Measurements from ENCODE around the gene MAB21L1.
A peak's percentile ranks its signal among the peaks of the same experiment; 100 is the strongest.

Gene MAB21L1

DNA sequence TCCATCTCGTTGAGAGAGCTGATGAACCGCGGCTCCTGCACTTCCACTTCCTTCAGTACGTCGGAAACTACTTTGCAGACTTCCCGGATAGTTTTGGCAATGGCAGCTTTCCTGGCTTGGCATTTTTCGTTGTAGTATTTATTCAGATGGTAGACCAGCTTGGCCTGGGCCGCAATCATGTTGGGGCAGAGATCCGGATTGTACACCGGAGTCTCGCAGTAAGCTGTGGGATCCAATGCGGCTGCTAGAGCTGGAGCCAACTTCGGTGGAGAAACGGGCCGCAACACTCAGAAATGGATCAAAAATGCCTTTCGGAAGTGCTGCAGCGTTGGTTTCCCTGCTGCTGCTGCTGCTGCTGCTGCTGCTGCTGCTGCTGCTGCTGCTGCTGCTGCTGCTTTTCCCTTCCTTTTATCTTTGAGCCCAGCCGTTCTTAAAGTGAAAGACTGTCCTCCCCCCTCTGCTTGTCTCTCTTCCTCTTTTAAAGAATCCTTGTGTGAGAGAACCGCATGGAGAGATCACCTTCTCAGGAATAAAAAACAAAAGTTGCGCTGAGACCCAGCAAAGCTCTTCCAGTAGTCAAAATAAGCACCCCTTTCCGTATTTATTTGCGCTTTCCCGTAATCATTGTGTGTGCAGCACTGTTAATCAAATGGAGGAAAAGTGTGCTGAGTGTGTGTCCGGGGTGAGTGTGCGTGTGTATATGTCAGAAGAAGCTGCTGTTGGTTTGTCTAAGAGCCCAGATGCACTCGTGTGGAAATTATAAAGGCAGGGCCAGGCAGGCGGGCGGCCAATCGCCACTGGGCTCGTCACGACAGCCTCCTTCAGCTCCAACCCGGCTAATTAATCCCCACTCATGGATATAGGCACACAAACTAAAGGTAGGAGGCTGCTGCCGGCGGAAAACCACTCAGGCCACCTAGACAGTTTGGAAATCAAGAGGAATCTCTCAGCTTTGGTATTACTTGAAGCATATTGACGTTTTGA is at the start of gene MAB21L1:
TSS of gene MAB21L1 (minus strand) at position 730 of the 984 bp plus-strand sequence. CDS start at position 179, 551 bp downstream.
- peak; percentile 53 for DNase-seq (ENCODE audit: low spot score)

DNA sequence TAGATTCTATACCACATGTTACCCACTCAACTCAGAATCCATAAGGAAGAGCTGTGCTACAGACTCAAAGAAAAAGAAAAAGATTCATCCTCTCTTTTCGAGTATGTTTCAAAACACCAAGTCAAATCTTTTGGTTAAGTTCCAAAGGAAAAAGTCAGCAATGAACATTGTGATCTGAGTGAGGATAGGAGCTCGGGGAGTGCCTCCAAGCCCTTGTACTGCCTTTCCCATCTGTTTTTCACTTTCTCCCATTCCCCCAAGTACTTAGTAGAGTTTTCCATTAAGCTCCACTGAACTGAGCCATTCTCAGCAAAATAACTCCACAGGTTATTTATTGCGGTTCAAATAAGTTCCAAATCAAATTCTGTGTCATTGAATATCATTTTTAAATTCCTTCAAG is 47.7 kb upstream of the MAB21L1 start:
- no peak for DNase-seq (ENCODE audit: low spot score)

DNA sequence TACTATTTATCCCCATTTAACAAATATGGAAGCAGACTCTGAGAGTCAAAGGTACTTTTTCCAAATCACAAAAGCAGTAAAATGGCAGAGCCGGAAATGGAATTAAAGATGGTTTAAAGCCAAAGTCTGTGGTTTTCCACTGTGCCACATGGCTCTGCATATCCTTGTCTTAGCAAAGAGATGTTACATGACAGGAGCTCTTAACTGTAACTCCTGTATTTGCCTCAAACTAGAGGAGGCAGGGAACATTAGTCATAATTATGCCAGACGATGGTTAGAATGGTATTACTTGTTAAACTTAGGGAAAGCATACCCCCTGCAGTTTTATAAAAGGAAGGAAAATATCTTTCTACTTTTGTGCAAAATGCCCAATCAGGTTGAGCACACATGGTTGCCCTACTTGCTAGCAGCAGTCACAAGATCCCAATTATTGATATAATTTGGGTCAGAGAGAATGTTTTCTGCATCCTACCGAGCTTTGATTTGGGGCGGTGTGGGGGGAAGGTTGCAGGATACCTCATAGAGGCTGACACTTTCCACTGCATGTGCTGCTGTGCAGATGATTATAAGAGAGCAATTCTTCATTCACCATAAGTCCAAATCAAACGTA is 42.0 kb upstream of the MAB21L1 start:
- DNase-seq (ENCODE audit: low spot score): no peak

DNA sequence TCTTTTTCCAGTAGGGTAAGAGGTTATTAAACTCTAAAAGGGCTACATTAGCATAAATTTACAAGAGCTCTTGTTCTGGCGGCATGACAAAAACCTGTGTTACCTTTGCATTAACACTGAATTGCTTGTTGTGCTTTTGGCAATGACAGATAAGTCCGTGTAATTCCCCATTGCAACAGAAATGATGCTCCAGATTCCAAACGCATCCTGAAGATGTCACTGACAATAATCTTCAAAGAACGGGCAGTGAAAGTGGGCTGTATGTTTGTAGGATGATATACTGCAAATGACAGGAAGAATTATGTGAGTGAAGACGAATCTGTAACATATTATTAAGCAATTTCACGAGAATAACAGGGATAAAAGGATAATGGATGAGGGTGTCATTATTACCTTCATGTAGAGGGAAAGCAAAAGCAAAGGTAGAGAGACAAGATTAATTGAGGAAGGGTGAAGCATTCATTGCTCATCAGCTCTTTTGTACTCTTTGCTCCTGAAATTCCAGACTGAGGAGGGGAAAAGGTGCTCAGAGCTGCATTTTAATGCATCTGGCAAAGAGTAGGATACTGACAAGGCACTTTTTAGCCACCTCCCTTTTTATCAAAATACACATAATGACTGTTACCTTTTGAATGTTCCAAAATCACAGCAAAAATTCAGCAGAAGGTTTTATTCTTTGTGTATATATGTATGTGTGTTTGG is 38.5 kb upstream of the MAB21L1 start:
- no peak for DNase-seq (ENCODE audit: low spot score)

DNA sequence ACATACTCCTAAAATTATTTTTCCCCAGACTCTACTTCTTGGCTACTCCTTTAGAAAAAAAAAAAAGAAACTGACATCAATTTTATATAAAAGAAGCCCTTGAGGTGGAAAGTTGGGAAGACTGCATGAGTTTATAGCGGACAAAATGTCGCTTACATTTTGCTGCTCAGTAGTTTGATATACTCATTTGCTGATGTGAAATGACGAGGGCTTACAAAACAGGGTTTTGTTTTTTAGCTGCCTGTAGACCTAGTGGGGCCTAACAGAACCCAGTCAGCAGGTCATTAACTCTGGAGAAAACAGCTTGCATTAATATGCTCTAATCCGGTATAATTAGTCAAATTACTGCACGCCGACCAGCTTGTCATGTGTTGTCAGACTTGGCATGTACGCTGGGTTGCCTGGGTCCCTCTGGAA is 37.6 kb upstream of the MAB21L1 start:
- DNase-seq (ENCODE audit: low spot score): no peak

DNA sequence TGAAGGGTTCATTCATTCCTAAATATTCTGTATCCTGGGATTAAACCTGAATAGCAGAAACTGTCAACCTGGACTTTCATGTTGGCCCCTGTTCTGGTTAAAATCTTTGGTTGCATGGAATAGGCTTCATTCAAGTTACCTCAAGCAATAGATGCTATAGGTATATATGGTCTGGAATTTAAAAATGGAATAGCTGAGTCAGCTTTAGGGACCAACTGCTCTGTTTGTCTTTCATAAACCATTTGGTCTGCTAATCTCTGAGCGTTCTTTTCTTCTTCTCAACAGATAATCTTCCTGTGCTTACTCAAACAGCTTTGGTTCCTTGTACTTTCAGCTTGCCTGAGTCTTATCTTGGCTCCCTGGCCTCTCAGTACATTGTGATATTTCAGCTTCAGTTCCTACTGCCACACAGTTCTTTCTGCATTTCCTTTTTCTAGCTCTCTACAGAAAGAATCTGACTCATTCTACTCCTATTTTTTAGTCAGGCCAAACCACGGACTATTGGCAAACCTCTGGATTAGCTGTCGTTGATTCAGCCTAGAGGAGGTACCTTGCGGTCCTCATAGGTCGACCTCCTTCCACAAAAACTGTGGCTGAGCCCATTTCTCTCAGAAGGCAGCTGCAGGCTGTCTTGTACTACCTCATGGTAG is 35.9 kb upstream of the MAB21L1 start:
- DNase-seq (ENCODE audit: low spot score): no peak

DNA sequence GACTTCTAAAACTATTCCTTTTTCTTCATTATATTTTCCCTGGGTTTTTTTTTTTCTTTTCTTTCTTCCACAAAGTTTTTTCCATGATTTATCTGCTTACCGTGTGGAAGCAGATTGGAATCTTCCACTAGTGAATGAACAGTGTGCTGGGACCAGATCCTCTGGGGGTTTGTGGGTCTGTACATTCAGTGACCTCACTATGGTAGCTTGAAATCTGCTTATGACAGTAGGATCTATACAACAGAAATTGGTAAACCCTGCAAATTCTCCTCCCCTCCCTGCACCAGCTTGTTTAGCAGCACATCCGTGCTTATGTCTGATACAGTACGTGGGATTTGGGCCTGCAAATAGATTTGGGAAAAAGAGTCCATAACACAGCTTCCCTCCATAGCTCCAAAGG is 26.0 kb upstream of the MAB21L1 start:
- no peak for DNase-seq (ENCODE audit: low spot score)

DNA sequence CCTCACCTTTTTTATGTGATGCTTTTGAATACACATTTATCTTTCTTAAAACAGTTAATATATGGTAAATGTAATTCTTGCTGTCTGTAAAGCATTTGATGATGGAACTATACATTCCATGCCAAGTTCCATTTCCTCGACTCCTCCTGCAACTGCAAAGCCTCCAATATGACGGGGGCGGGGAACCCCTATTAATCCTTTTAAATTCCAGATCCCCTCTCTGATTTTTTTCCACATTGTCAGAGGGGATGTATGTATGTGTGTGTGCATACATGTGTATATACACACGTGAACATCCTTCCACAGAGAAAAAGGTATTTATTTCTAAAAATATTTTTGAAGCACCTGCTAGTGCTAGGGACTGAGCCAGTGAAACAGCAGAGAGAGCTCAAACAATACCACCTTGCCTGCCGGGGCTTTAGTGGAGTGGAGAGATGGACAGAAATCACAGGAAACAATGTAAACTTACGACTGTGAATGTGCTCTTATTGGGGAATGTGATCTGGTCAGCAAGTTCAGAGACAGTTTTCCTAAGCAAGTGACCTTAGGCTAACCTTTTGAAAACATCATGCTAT is 25.3 kb upstream of the MAB21L1 start:
- DNase-seq (ENCODE audit: low spot score): no peak

DNA sequence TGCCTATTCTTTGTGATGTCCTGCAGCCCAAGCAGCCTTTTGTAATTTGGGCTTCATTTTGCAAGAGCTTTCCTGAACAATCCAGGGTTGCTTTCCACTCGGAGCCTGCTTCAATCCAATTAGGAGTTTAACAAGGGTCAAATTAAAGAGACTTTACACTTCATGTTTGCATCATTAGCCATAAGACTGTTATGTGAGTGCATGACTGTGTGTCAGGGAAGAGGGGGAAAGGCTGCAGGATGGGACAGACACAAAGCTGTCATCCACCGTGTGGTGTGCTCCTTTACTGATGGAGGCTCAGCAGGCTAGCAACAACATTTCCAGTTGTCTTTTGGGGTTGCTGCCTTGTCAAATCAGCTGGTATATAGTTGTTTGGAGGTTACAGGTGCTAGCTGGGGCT is 23.7 kb upstream of the MAB21L1 start:
- no peak for DNase-seq (ENCODE audit: low spot score)

DNA sequence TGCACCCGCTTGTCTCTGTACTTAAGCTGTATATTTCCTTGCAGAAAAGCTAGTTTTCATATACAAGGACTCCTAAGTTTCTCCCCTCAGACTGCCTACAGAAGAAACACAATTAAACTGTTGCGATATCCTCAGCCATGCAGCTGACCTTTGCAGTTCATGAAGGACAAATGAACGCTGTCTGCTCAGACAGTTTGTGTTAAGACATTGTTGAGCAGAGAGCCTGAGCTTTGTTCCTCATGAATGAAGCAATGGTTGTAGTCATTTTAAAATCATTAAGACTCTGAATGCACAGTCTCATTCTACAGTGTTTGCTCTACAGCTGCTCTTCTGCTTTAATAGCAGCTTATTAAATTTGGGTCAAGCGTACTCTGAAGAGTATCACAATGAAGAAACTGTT is 23.2 kb upstream of the MAB21L1 start:
- no peak for DNase-seq (ENCODE audit: low spot score)

DNA sequence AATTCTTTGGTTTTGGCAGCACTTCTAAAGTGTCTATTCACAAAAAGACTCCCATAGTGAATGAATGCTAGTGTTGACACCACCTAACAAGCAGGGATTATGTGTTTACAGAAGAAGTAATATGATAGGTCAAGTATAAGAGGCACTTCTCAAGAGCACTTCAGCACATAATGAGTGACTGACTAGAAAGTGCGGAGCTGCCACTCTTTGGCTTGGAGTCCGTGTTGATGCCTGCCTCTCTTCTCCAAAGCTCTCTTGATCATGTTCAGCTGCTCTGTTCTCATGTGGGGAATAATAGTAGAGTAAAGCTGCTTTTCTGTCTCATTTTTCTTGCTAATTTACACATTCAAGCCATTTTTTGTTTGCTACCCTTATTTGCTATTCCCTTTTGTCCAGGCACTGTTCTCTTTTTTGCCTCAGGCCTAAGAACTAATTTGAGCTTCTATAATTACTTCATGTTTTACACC is 22.7 kb upstream of the MAB21L1 start:
- DNase-seq (ENCODE audit: low spot score): no peak

DNA sequence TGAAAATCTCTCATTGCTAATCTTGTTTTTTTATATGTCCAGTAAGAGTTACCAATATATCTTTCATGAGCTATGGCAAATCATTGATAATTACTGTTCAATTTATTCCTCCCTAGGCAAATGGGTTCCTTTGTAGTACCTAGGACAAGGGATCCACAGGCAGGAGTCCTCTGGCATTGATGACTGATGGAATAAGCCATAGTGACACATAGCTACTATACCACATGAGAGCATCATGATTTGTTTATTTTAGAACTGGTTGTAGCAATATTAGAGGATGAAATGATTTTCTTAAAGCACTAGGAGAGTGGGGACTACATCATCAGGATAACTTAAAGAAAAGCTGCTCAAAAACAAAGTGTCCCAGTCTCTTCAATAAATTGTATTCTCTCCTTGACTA is 21.7 kb upstream of the MAB21L1 start:
- DNase-seq (ENCODE audit: low spot score): no peak

DNA sequence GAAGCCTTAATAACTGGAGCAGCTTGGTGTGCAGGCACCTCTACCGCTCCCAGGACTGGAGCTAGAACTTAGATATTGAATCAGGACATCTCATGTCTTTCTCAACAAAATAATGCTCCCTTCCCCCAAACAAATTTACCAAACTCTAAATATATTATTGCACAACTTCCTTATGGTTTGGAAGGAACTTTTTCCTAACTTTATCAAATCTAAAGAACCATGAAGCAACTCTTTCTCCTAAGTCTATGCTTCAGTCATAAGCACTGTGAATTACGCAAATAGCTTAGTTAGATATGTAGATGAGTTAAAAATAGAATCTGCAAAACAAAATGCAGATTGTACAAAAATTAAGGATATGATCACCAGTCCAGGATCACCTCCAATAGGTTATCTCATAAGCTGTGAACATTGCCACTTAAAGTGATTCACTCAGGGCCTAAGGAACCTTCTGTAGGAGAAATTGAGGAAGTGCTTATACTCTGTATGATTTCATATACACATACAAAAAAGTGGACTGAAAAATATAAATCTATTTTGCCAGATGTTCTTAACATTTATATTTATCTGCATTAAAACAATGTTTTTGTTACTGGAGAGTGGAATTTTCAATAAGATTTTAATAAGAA is 20.4 kb upstream of the MAB21L1 start:
- DNase-seq (ENCODE audit: low spot score): no peak

DNA sequence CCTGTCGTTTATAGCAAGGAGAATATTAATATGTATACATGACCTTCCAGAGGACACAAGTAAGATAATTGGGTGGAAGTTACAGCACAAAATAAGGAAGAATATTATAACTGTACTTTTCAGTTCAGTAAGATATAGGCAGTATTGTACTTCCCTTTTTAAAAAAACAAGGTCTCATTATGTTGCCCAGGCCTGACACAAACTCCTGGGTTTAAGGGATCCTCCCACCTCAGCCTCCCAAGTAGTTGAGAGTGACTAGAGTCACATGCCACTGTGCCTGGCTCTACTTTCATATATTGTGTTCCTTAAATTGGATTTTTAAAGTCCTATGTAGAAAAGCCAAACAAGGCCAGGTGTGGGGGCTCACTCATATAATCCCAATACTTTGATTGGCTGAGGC is 19.5 kb upstream of the MAB21L1 start:
- no peak for DNase-seq (ENCODE audit: low spot score)

DNA sequence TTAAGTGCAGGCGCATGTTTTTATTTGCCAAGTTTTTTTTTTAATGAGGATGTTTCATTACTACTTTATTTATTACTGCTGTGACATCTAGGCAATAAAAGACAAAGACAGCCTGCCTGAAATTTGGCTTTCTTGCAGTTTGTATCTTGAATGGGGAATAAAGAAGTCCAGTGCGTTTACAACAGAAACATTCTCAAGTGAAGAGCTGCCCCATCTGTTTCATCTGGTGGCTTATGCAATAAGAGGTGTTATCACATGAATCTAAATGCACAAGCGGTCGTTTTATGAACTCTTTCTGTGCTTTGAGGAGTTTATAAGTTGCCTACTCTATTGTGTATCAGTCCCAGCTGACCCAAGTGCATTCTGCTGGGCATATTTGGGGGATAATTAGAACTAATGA is 12.6 kb upstream of the MAB21L1 start:
- no peak for DNase-seq (ENCODE audit: low spot score)

DNA sequence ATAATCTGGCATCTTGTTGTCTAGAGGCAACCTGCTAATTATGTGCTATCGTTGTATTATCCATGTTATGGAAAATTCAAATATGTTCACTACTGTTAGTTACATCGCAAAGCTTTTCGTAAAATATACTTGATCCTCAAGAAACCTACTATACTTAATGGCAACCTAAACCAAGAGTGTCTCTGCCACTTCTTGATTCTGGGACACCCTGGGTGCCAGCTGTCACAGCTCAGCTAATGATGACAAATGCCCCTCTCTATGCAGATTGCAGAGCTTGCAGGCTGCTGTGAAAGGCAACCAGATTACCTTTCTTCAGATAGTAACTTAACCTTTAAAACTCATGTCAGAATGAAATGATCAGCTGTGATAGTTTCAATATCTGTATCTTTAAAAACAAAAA is 8.9 kb upstream of the MAB21L1 start:
- no peak for DNase-seq (ENCODE audit: low spot score)

DNA sequence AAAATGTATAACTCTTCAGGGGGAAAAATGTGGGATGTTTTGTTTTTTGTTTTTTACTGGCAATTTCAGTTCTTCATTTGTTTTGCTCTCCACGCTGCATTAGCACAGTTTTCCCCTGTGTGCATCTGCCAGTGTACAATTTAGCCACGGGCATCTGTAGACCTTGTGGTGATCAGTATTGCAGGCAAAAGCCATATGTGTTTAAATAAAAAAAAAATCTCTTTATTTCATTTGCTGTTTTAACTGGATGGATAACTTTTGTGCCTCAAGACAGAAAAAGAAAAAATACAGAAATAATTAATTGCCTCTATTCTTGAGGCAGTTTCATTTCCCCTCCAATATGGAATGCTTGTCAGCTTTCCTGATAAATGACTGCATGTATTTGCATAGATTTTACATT is 7.9 kb upstream of the MAB21L1 start:
- DNase-seq (ENCODE audit: low spot score): no peak

DNA sequence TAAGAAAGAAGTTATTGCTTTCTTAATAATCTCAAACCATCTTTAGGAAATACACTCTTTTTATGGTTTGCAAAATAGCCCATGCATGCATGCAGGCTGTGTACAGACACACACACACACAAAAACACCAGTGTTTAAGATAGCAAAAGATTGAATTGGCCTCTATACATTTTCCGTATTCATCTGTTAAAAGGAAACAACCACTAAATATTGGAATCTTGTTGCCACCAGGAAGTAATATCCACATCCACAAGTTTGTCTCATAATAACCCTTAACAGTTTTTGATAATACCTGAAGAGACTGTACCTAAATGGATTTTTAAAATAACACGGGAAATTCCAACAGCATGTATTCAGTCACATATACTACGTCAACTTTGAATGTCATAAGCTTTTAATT is 7.3 kb upstream of the MAB21L1 start:
- DNase-seq (ENCODE audit: low spot score): no peak

DNA sequence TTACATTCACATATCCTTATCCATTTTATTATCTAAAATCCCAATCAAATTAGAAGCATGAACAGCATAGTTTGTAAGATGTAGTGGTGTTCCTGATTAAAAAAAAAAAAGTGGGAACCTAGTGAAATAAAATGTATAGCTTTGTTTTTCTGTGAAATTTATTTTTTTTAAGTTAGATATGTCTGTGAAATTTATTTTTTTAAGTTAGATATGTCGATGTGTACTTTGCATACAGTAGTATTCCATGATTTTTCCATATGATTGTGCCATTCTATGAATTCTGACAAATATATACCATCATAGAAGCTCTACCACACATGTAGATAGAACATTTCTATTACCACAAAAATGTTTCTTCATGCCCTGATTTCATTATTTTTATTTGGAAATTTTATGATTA is 6.0 kb upstream of the MAB21L1 start:
- DNase-seq (ENCODE audit: low spot score): no peak

DNA sequence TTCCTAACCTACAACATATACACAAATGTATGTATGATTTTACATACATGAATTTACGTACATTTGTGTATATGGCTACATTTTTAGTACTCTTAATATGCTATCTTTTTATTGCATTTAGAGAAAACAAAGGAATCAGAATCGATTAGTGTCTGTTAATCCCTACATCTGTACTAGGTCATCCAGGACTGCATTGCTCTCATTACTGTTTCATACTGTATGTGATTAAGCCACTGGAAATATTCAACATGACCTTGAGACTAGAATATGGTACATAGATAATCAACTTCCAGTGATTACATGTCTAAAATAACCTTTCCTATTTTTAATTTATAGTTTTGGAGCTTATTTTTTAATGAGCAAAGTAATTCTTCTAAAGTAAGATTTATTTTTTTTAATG is 5.3 kb upstream of the MAB21L1 start:
- DNase-seq (ENCODE audit: low spot score): no peak

DNA sequence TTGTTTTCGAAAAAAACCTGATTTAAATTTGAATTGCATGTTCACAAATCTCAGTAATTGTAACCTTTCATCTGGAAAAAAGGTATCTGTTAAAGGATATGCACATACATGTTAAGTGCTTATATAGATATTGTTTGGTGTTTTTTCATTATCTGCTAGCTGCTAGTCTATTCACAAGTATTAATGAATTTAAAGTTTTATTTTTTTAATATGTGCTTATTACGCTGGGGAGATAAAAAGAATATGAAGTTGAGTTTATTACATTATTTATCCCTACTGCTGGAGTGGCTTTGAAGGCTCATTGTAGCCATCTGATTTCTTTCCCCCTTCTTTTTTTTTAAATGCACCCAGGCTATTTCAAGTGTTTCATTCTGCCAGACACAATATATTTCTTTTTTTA is 3.9 kb upstream of the MAB21L1 start:
- DNase-seq (ENCODE audit: low spot score): no peak
